AG04450 (cell line): ENCODE data around the gene MPHOSPH10. TPM values are rescaled to one million over a fixed set of nuclear protein-coding genes. Genes with fewer than 3 reads are reported as not detected.

Experiments
- CTCF ChIA-PET: fragments of 300-600, 350-600 bp; formaldehyde crosslinking; extraction: SDS; loops from one replicate; lab custom pipeline; 2022; ENCODE audit warnings: antibody characterized with exemption, inconsistent platforms; lab: Charles Lee
- POLR2A ChIA-PET: fragments of 350-600 bp; formaldehyde crosslinking; extraction: SDS; loops from one replicate; lab custom pipeline; 2021; ENCODE audit warnings: antibody characterized with exemption, inconsistent platforms; lab: Yijun Ruan, JAX
- DNase-seq: peaks from one replicate; pipeline ENCODE4 v3.0.0-alpha.2; 2011; ENCODE audit warnings: low read depth, low spot score
- H3K27ac ChIP-seq: one replicate; pipeline ENCODE4 v1.5.1; 2012; ENCODE audit warnings: low read depth, low read length, control low read depth
- H3K27me3 ChIP-seq: one replicate; pipeline ENCODE4 v1.6.0; 2012; ENCODE audit warnings: low read length; ENCODE audit not compliant: control insufficient read depth, insufficient read depth
- H3K4me3 ChIP-seq: 2 replicates; pipeline ENCODE4 v1.5.1; 2011; ENCODE audit warnings: mild to moderate bottlenecking, low read depth, low read length, control low read depth
- H3K9me3 ChIP-seq: 2 replicates; pipeline ENCODE4 v1.5.1; 2012; ENCODE audit warnings: low read length; ENCODE audit not compliant: control insufficient read depth, insufficient read depth
- CTCF ChIP-seq: IDR thresholded peaks from 2 replicates; pipeline ENCODE4 v1.5.1; 2011; ENCODE audit warnings: low read depth, low read length, control low read depth, inconsistent platforms
- polyA plus RNA-seq: library from polyadenylated mRNA; depleted of rRNA; stranded (reverse); fragments of >200 nt; gene quantifications from 2 replicates; pipeline ENCODE4 v1.2.3, GENCODE V29; 2011

Gene MPHOSPH10
- polyA plus RNA-seq, 1 experiment: 23.3 TPM

DNA sequence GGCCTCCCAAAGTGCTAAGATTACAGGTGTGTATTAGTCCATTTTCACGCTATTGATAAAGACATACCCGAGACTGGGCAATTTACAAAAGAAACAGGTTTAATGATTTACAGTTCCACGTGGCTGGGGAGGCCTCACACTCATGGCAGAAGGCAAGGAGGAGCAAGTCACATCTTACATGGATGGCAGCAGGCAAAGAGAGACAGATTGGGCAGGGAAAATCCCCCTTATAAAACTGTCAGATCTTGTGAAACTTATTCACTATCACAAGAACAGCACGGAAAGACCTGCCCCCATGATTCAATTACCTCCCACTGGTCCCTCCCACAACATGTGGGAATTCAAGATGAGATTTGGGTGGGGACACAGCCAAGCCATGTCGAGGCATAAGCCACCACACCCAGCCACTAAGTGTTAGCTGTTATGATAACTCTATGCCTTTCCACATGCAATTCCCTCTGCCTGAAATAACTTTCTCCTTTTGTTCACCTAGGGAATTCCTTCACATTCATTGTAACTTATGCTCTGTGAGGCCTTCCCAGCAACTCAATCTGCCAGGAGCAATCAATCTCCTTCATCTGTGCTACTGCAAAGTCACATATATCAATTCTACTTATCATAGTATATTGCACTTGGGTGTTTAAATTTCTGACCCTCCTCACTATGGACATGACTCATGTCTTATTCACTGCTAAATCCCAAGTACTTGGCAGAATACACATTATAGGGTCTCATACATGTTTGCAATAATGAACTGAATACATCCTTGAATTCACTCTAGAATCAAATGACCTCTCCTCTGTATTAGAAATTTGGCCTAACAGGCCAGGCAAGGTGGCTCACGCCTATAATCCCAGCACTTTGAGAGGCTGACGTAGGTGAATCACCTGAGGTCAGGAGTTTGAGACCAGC lies 7.8 kb upstream of the MPHOSPH10 start:
- DNase-seq: no peak

DNA sequence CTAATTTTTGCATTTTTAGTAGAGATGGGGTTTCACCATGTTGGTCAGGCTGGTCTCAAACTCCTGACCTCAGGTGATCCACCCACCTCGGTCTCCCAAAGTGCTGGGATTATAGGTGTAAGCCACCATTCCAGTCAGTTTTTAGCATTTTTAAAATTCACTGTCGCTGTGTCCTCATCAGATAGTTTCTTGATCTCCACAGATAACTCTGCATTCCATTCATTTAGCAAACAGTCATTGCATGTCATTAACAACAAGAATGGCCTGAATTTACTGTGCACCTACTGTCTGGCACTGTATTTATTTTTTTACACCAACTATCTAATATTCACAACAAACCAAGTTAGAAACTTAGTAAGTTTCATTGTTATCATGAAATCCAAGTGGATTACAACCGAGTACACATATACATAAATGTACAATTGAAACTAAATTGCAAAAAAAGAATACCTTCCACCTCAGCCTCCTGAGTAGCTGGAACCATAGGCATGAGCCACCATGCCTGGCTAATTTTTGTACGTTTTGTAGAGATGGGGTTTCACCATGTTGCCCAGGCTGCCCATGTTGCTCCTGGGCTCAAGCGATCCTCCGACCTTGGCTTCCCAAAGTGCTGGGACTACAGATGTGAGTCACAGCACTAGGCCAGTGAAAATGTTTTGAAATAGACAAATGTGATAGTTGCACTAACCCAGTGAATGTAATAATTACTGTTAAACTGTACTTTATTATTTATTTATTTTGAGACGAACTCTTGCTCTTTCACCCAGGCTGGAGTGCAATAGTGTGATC lies 4.7 kb upstream of the MPHOSPH10 start:
- Histone ChIP-seq H3K4me3 (no peak overlapping the region), H3K27me3 (no peaks in the 10 kb centered on the region), H3K27ac (no peak overlapping the region), H3K9me3 (peaks cover 2% of the 10 kb centered on the region; the same call in 1 of the 2 replicates)
- DNase-seq: no peak
- POLR2A ChIA-PET: no interaction called here
- TF ChIP-seq CTCF: no peak
- CTCF ChIA-PET: interaction anchor here (0.6 to 1.8 kb wide), 3 partner anchors 25 to 141 kb away, joined by 3 to 11 read pairs (median 4); no protein-coding TSS in a partner anchor

More for the DNA sequence above, 7.8 kb upstream of the MPHOSPH10 start:
- ChIA-PET POLR2A (no interaction called here), CTCF (interaction anchor here (4.0 kb wide), 1 partner anchor 22 kb away, joined by 17 read pairs; no protein-coding TSS in a partner anchor)
- H3K9me3 ChIP-seq: no peaks in the 10 kb centered on the region
- H3K4me3 ChIP-seq: no peak overlapping the region
- no peak for TF ChIP-seq CTCF
- H3K27me3 ChIP-seq: no peaks in the 10 kb centered on the region
- no peak overlapping the region for H3K27ac ChIP-seq

GRCh38 chr2:71126957-71127356 lies 3.5 kb upstream of the MPHOSPH10 start:
- DNase-seq: no peak
- POLR2A ChIA-PET: no interaction called here
- no peaks in the 10 kb centered on the region for H3K27me3 ChIP-seq
- no peak overlapping the region for H3K4me3 ChIP-seq
- no peak for TF ChIP-seq CTCF
- H3K9me3 ChIP-seq: peaks cover 2% of the 10 kb centered on the region; the same call in 1 of the 2 replicates
- H3K27ac ChIP-seq: no peak overlapping the region
- CTCF ChIA-PET: interaction anchor here (0.6 to 1.8 kb wide), 2 partner anchors 26 to 677 kb away, joined by 4 to 11 read pairs; no protein-coding TSS in a partner anchor

- peak overlapping the region; percentile 98 for H3K4me3 ChIP-seq
- ChIA-PET CTCF (interaction anchor here (1.0 to 1.2 kb wide), 3 partner anchors 28 to 128 kb away, joined by 3 read pairs; no protein-coding TSS in a partner anchor), POLR2A (interaction anchor here (0.6 to 3.4 kb wide), 5 partner anchors 14 to 202 kb away, joined by 3 to 33 read pairs (median 4); partner anchors contain the start of genes NAGK and ZNF638)
- no peaks in the 10 kb centered on the region for H3K27me3 ChIP-seq
- TF ChIP-seq CTCF: no peak
- DNase-seq: no peak
- H3K27ac ChIP-seq: peak overlapping the region; percentile 97
- H3K9me3 ChIP-seq: peaks cover 2% of the 10 kb centered on the region; the same call in 1 of the 2 replicates
These were observed 1.1 kb upstream of the MPHOSPH10 start for GRCh38 chr2:71129114-71129901.
